Measurements from ENCODE around the gene RGP1.

DNA sequence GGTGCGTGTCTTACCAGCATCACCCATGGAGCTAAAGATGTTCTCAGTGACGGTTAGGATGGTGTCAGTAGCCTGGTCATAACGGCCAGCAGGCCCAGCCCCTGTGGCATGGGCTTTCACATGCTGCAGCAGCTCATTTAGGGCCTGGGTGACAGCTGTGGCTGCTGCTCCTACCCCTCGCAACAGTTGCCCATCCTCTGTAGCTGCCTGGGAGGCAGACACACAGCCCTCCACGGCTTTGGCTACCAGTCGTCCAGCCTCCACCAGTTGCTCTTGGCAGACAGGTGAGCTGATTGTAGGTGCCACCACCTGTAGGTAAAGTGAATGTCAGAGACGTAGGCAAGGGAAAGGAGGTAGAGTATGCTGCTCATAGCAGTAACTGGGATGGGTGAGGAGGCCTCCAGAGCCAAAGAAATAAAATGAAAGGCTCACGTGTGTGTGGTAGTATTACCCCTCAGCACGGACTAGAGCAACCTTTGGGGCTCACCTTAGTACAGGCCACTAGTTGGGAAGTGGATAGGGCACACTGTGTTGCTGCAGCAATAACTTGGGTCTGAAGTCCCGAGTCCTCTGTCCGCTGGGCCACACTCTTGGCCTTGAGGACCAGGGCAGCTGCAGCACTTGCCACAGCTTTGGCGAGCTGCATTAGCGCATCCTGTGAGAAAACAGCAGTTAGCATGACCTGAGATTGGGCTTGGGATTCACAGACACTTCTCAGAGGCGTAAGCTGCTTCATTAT lies 31.8 kb upstream of the RGP1 start:
- no peak for TF ChIP-seq EZH2 (IDR thresholded peaks at IDR 0.05; ENCODE audit: low read depth)
- TF ChIP-seq, protein P1, sequence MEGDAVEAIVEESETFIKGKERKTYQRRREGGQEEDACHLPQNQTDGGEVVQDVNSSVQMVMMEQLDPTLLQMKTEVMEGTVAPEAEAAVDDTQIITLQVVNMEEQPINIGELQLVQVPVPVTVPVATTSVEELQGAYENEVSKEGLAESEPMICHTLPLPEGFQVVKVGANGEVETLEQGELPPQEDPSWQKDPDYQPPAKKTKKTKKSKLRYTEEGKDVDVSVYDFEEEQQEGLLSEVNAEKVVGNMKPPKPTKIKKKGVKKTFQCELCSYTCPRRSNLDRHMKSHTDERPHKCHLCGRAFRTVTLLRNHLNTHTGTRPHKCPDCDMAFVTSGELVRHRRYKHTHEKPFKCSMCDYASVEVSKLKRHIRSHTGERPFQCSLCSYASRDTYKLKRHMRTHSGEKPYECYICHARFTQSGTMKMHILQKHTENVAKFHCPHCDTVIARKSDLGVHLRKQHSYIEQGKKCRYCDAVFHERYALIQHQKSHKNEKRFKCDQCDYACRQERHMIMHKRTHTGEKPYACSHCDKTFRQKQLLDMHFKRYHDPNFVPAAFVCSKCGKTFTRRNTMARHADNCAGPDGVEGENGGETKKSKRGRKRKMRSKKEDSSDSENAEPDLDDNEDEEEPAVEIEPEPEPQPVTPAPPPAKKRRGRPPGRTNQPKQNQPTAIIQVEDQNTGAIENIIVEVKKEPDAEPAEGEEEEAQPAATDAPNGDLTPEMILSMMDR (conservative IDR thresholded peaks at IDR 0.05) = no peak
